Embryonic facial prominence (tissue), 1 donor: ENCODE results near the gene SYCP1.
"Not testable (repeated sequence)": the region's sequence is repeated elsewhere in the genome, so short reads cannot be mapped to it uniquely, and the experiment has no call there.

Experiments
- DNase-seq: peaks from one replicate; pipeline ENCODE4 v3.0.0-alpha.2; 2016; ENCODE audit errors: extremely low spot score

Gene SYCP1

DNA sequence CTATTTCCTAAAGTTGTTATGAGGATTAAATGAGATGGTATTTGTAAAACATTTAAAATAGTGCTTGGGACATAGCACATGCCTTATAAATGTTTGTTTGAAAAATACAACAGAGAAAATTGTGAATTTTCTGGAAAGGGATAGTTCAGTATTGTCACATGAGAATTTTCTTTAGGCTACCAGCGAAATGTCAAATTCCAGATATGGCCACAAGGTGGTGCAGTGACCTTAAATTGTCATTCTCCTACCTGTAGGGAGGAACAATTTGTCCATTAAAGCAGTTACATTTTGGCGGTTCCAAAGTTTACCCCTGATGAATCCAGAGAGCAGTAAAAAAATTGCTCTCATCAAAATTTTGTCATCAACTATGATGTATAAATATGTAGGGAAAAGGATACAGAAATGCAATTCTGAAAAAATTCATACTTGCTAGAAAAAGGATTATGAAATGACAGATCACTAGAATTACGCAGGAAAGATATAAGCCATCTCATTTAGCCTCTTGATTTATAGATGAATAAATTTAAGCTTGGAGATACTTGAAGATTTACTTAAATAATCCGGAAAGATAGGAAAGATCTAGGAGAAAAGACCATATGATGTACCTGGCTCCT is 124.7 kb downstream of the SYCP1 start:
- DNase-seq: no peak

DNA sequence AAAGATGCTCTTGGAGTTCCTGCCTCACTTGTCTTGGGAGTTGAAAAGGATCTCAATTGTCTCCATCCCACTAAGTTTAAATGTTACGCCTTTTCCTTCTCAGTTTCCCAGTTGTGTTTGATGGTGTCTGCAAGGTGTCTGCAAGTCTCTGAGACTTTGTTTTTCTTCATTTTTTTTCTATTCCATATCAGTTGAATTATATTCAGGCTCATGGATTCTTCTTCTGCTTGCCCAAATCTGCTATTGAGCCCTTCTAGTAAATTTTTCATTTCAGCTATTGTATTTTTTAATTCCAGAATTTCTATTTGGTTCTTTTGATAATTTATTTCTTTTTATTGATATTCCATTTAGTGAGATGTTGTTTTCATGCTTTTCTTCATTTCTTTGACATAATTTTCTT is 127.6 kb downstream of the SYCP1 start:
- DNase-seq: no peak

DNA sequence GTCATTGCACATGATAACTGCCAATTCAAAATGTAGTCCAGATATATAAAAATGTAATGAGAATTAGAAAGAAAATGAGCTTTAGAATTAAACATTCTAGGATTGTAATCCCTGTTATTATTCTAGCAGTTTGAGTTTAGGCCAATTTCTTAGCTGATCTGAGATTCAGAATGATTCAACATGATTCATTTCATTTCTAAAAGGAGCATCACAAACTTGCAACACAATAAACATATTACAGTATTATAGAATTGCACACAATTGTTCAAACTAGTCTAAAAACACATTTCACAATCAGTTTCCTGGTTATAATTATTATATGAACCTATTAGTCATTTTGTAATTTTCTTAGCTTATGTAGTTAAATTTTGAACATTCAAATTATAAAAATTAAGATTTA is 131.6 kb downstream of the SYCP1 start:
- DNase-seq: no peak

DNA sequence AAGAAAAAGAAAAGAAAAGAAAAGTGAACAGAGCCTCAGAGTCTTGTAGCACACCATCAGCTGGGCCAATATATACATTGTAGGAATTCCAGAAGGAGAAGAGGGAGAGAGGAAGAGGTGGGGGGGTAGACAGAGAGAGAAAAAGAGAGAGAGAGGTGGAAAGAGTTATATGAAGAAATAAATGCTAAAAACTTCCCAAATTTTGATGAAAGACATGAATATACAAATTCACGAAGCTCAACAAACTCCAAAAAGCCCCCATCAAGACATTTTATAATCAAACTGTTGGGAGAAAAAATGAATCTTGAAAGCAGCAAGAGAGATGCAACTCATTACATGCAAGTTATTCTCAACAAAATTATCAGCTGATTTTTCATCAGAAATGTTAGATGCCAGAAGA is 133.4 kb downstream of the SYCP1 start:
- DNase-seq: no peak

DNA sequence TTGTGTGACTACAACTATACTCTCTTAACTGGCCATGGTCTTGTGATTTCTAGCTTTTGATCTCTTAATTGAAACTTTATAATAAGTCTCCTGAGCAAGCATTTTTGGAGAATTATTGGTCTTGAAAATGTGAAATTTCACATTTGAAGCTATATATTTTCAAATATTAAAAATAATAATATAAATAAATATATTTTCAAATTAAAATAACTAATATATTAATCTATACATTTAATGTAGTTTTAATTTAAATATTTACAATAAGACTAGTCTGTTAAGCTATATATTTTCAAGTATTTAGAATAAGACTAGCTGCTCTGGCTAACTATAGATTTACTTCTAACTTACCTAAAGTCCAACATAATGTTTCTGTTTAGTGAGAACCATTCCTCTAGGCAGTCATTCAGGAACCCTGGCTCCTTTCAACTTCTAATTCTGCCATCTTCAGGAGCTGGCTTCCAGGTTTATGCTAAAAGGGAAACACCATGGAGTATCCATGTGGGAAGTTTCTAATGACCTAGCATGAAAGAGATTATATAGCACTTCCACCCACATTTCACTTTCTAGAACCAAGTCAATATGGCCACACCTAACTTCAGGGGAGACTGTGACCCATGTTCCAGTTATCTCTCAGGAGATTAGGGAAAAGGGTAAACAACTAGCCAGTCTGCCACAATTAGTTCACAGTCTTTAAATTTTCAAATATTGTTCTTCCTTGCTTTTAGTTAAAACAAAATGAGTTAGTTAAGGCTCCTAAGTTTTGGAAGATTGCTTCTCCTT is 143.0 kb downstream of the SYCP1 start:
- no peak for DNase-seq

DNA sequence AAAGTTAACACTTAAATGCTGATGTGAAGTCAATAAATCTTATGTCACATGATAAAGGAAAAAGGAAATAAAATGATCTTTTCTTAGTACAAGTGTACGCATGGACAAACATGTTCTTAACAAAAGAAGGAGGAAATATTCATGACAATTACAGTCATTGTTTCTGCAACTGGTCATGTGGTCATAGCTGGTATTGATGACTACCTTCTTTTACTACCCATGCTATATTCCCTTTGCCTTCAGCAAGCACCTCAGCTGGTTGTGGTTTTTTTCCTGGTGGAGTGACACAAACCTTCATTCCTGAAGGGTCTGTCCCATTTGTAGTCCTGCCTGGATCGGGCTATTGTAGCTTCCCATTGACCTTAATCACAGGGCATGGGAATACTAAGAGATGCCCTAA is 151.5 kb downstream of the SYCP1 start:
- no peak for DNase-seq

DNA sequence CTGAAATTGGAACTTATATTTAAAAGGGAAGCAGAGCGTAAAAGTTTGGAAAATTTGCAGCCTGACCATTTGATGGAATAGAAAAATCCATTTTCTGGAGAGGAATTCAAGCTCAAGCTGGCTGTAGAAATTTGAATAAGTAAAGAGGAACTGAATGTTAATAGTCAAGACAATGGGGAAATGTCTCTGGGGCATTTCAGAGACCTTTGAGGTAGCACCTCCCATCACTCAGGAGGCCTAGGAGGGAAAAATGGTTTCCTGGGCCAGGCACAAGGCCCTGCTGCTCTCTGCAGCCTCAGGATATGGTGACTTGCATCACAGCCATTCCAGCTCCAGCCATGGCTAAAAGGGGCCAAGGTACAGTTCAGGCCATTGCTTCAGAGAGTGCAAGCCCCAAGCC is 157.3 kb downstream of the SYCP1 start:
- DNase-seq: no peak

DNA sequence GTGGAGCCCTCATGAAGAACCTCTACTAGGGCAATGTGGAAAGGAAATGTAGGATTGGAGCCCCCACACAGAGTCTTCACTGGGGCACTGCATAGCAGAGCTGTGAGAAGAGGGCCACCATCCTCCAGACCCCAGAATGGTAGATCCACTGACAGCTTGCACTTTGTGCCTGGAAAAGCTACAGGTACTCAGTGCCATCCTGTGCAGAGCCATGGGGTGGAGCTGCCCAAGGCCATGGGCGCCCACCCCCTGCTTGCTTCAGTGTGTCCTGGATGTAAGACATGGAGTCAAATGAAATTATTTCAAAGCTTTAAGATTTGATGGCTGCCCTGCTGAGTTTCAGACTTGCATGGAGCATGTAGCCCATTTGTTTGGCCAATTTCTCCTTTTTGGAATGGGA is 157.8 kb downstream of the SYCP1 start:
- DNase-seq: no peak

DNA sequence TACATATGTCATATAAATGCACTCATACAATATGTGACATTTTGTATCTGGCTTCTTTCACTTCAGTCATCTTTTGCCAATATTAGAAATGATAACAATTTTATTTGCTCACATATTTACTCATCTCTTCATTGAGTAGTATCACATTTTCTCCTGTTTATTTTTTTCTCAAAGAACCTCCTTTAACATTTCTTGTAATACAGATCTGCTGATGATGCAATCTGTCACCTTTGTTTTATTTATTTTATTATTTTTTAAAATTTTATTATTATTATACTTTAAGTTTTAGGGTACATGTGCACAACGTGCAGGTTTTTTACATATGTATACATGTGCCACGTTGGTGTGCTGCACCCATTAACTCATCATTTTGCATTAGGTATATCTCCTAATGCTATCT is 159.1 kb downstream of the SYCP1 start:
- DNase-seq: no peak

DNA sequence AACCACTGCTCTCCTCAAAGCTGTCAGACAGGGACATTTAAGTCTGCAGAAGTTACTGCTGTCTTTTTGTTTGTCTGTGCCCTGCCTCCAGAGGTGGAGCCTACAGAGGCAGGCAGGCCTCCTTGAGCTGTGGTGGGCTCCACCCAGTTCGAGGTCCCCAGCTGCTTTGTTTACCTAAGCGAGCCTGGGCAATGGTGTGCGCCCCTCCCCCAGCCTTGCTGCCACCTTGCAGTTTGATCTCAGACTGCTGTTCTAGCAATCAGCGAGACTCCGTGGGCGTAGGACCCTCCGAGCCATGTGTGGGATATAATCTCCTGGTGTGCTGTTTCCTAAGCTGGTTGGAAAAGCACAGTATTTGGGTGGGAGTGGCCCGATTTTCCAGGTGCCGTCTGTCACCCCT is 164.9 kb downstream of the SYCP1 start:
- not testable (repeated sequence) for DNase-seq

DNA sequence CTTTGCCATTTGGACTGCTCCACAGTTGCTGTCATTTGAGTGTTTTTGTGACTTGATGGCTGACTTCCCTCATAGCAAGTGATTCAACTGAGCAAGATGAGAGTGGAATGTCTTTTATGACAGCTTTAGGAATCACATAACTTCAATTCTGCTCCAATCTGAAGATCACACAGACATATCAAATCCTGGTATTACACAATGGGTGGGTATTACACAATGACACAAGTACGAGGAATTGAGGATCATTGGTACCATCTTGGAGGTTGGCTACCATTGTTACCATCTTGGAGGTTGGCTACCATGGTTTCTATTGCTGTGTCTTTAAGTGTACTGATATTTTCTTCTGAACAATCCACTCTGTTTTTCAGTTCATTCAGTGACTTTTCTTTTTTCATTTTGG is 166.5 kb downstream of the SYCP1 start:
- DNase-seq: no peak

DNA sequence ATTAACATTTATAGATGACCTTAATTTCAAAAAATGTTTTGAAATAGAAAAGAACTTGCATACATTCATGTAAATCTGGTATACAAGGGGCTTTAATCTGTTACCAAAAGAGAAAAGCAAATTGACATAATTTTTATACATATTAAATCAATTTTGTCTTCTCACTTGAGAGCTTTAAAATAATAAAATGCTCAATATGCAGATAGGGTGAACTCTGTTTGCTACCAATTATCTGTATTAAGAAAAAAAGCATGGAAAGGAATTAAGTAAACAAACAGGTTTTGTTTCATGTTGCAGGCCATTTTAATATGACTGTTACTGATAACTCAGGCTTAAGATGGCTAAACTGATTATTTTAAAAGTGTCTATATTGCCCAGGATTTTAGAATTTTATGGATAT is 168.9 kb downstream of the SYCP1 start:
- no peak for DNase-seq

DNA sequence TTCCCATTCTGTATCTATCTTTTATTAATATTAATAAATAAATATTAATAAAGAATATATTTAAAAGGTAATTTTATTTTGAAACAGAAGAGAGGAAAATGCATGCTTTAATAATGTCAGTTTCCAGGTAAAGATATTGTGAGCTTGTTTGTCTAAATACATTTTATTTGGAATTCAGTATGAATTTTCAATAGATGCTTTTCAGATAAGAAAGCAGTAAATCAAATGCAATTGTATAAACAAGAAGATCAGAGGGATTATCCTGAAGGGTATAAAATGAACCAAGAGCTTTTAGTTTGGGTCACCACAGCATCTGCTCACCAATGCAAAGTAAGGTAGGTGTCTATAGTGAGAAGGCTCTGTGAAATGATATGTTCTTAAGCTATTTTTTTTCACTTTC is 174.9 kb downstream of the SYCP1 start, which contains the start of gene TSHB:
Gene TSHB (plus strand): TSS at position 301 of the 400 bp plus-strand sequence. CDS start 3,537 bp downstream, outside the sequence.
- no peak for DNase-seq

DNA sequence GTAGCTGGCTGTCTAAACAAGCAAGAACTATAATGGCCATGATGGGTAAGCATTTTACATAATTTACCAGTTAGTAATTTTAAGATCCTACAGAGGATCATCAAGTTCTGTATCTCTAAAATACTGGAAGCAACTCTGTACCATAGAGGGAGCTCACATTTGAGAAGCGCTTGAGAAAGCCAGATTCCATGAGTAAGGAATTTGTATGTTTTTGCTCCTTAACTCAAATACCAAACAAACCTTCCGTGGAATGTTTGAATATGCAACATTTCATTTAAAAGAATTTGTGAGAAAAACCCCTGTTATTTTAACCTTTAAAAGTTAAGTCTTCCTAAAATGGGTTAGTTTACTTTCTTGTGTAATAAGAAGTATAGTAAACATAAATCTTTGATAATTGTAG is 176.9 kb downstream of the SYCP1 start:
- no peak for DNase-seq

DNA sequence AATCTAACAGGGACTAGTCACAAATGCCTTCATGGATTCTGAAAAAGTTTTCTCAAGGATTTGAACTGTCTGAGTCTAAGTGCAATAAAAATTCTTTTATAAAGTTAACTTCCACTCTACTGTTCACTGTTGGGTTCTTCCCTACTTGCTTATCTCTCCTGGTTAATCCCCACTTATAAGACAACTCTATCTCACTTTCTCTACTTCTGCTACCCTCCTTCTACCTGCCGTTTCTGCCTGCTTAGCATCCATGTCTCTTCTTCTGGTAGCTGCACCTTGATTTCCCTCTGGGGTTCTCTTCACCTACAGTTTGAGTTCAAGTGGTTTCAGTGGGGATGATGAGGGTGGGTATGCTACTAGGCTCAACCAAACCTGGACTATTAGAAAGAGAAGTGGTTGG is 181.0 kb downstream of the SYCP1 start:
- DNase-seq: no peak

DNA sequence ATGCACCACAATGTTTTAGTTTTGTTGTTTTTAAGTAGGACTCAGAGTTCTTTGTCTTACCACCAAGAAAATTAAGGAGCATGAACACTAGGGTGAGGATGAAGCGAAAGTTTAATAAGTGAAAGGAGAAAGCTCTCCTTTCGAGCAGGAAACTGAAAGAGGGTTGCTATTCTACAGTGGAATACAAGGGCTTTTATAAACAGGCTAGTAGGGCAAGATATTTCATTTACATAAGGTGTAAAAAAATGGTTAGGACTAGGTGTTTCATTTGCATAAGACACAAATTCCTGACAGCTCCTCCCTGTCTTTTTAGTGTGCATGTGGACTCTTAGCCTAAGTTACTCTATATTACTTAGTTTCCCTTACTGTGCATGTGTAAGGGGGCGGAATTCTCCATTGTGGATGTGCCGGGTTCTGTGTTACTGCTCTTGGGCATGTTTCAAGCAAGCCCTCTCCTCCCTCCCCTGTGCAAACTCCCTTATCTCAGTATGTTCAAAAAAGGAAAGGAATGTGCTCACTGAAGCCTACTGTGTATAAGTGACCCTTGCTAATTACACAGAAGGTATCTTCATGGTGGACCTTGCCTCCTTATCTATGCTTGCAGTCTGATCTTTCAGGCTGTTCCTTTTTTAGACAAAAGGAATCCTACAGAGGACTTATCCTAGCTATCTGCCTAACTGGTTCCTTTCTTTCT is 182.3 kb downstream of the SYCP1 start:
- DNase-seq: no peak

DNA sequence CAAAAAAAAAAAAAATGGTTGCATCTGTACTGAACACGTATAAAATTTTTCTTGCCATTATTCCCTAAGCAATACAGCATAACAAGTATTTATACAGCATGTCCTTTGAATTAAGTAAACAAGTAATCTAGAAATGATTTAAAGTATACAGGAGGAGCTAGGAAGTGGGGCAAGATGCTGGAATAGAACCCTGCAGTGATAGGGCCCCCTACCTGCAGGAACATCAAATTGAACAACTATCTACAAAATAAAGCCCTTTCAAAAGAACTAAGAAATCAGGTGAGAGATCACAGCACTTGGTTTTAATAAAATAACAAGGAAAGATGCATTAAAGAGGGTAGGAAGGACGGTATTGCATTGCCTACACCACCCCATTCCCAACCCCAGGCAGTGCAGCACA is 185.8 kb downstream of the SYCP1 start:
- DNase-seq: no peak

DNA sequence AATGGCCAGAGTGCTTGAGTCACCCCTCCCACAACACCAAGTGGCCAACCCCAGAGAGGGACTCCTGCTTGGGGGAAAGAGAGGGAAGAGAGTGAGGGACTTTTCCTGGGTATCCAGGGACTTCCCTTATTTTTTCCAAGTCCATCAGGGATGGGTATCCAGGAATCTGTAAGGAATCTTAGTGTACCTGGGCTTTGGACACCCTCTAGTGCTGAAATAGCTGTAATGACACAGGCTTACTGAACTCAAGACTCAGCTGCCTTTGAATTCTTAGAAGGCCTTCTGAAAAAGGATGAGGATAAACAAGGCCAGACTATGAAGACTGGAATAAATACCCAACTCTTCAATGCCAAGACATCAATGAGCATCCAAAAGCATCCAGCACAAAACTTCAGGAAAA is 187.0 kb downstream of the SYCP1 start:
- no peak for DNase-seq
